Endothelial cell (in vitro differentiated cells): Measurements from ENCODE around the gene PHOX2A. TPM values are rescaled to one million over a fixed set of nuclear protein-coding genes. Genes with fewer than 3 reads are reported as not detected.

Experiments
- DNase-seq: peaks from one replicate; pipeline ENCODE4 v3.0.0; 2021; ENCODE audit warnings: low spot score
- H3K27ac Mint-ChIP-seq: one replicate; pipeline ENCODE4 v1.8.0; 2021; ENCODE audit warnings: mixed read lengths, inconsistent platforms; ENCODE audit not compliant: unreplicated experiment
- H3K27me3 Mint-ChIP-seq: one replicate; pipeline ENCODE4 v1.8.0; 2021; ENCODE audit warnings: mild to moderate bottlenecking, moderate library complexity, mixed read lengths, inconsistent platforms; ENCODE audit not compliant: unreplicated experiment
- H3K36me3 Mint-ChIP-seq: one replicate; pipeline ENCODE4 v1.8.0; 2021; ENCODE audit warnings: mild to moderate bottlenecking, low read depth, mixed read lengths, inconsistent platforms; ENCODE audit not compliant: unreplicated experiment
- H3K4me1 Mint-ChIP-seq: one replicate; pipeline ENCODE4 v1.8.0; 2021; ENCODE audit warnings: mild to moderate bottlenecking, mixed read lengths, inconsistent platforms; ENCODE audit not compliant: unreplicated experiment
- H3K4me3 Mint-ChIP-seq: one replicate; pipeline ENCODE4 v1.8.0; 2021; ENCODE audit warnings: mild to moderate bottlenecking, mixed read lengths, inconsistent platforms; ENCODE audit not compliant: unreplicated experiment
- H3K9me3 Mint-ChIP-seq: one replicate; pipeline ENCODE4 v1.8.0; 2021; ENCODE audit warnings: mixed read lengths, inconsistent platforms; ENCODE audit not compliant: unreplicated experiment
- total RNA-seq: library from RNA; stranded (reverse); fragmentation: NEBNext Ultra II Directional; extraction: Animal tissue kit (Norgen Biotek cat#: 25700); gene quantifications from one replicate; pipeline ENCODE4 v1.2.1, GENCODE V29; 2021; ENCODE audit not compliant: unreplicated experiment
- TF ChIP-seq, protein P1 (sequence below): fragments of 200-600 bp; sonication (generic); IDR thresholded peaks from one replicate; pipeline ENCODE4 v1.5.0; 2021; ENCODE audit warnings: antibody characterized with exemption; ENCODE audit not compliant: unreplicated experiment

PHOX2A gene
- total RNA-seq, 1 donor from 2014 or later = not detected

DNA sequence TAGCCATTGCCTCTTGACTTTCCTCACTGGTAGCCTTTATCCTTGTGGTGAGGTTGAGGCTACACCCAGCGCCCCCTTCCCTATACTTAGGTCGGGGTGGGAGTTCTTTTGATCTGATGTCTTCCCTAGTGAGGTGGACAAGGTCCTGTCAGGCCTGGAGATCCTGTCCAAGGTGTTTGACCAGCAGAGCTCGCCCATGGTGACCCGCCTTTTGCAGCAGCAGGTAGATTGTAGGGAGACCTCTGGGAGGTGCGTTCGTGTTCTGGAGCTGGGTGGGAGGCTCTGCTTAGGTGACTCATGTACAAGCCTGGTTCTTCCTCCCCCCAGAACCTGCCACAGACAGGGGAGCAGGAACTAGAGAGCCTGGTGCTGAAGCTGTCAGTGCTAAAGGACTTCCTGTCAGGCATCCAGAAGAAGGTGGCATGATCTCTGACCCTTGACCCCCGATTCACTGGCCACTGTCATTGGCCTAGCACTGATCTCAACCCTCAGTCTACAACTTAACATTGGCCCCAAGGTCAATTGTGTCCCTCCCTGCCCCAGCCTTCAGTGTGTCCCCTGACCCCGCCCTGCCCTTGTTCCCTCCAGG is 14.5 kb downstream of the PHOX2A start:
- Mint-ChIP-seq H3K27ac (no peak overlapping the region), H3K36me3 (peaks cover 30% of the 10 kb centered on the region), H3K9me3 (no peaks in the 10 kb centered on the region), H3K4me3 (peak overlapping the region; percentile 25), H3K4me1 (peaks cover 12% of the 10 kb centered on the region), H3K27me3 (peaks cover 12% of the 10 kb centered on the region)
- no peak for DNase-seq
- TF ChIP-seq, protein P1, sequence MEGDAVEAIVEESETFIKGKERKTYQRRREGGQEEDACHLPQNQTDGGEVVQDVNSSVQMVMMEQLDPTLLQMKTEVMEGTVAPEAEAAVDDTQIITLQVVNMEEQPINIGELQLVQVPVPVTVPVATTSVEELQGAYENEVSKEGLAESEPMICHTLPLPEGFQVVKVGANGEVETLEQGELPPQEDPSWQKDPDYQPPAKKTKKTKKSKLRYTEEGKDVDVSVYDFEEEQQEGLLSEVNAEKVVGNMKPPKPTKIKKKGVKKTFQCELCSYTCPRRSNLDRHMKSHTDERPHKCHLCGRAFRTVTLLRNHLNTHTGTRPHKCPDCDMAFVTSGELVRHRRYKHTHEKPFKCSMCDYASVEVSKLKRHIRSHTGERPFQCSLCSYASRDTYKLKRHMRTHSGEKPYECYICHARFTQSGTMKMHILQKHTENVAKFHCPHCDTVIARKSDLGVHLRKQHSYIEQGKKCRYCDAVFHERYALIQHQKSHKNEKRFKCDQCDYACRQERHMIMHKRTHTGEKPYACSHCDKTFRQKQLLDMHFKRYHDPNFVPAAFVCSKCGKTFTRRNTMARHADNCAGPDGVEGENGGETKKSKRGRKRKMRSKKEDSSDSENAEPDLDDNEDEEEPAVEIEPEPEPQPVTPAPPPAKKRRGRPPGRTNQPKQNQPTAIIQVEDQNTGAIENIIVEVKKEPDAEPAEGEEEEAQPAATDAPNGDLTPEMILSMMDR = no peak

GRCh38 chr11:72228844-72229231 is 15.1 kb downstream of the PHOX2A start:
- Mint-ChIP-seq H3K9me3 (no peaks in the 10 kb centered on the region), H3K36me3 (peaks cover 24% of the 10 kb centered on the region), H3K27me3 (peaks cover 14% of the 10 kb centered on the region), H3K4me3 (peak overlapping the region; percentile 25), H3K27ac (no peak overlapping the region), H3K4me1 (peaks cover 11% of the 10 kb centered on the region)
- TF ChIP-seq, protein P1 = no peak
- no peak for DNase-seq

DNA sequence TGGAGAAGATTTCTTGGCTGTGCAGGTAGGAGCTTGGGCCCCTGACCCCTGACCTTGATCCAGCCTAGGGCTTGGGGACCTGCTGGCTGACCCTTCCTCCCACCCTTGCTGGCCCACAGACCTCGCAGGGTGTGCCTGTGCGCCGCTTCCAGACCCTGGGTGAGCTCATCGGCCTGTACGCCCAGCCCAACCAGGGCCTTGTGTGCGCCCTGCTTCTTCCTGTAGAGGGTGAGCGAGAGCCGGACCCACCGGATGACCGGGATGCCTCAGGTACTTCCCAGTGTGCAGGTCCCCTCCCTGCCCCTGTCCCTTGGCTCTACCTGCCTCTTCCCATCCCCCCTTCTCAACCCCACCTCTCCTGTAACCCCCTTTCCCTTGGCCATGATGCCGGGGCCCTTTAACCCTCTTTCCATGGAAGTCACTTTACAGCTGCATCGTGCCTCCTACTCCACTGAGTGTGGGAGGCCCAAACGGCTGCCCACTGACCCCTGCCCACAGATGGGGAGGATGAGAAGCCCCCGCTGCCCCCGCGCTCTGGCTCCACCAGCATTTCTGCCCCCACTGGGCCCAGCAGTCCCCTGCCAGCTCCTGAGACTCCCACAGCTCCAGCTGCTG is 15.6 kb downstream of the PHOX2A start:
- peaks cover 11% of the 10 kb centered on the region for H3K27me3 Mint-ChIP-seq
- TF ChIP-seq, protein P1 = no peak
- no peaks in the 10 kb centered on the region for H3K9me3 Mint-ChIP-seq
- H3K36me3 Mint-ChIP-seq = peaks cover 19% of the 10 kb centered on the region
- no peak overlapping the region for H3K27ac Mint-ChIP-seq
- H3K4me1 Mint-ChIP-seq = peaks cover 11% of the 10 kb centered on the region
- no peak for DNase-seq
- no peak overlapping the region for H3K4me3 Mint-ChIP-seq

DNA sequence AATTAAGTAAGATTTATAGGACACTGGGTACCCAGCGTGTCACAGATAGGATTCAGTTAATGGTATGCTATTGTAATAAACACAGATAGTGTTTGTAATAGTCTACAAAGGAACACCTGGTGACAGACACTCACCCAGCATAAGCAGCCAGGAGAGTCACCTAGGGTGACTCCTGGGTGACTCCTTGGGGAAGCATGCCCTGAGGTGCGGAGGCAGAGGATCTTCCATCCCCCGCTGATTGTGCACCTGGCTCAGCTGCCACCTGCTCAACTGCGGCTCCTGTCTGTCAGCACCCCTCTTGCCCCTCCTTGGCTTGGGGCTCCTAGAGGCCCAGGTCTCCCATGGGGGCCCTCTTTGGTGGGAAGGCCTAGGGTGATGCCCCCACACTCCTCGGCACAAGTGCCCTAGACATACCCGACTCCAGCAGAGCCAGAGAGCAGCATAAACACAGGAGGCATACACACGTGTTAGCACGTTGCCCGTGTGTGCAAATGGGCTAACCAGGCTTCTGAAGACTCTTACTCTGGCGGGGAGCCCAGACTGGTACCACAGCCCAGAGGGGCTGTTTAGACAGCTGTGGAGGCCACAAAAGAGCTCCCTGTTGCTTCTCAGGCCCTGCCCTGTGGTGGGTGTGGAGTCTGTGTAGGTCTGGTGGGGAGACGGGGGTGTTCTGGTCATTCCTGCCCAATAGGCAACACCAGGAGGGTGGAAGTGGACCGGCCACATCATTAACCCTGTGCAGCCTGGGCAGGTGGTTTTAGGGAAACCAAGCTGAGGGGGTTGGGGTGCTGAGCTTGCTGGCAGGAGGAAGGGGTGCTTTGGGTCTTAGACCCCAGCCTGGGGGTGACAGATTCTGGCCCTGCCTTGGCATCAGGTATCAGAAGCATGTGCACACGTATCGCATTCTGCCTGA is 16.4 kb downstream of the PHOX2A start:
- H3K9me3 Mint-ChIP-seq = no peaks in the 10 kb centered on the region
- no peak for DNase-seq
- H3K27ac Mint-ChIP-seq = no peak overlapping the region
- peaks cover 10% of the 10 kb centered on the region for H3K27me3 Mint-ChIP-seq
- TF ChIP-seq, protein P1 = no peak
- H3K36me3 Mint-ChIP-seq = peaks cover 18% of the 10 kb centered on the region
- H3K4me1 Mint-ChIP-seq = peaks cover 11% of the 10 kb centered on the region
- H3K4me3 Mint-ChIP-seq = peak overlapping the region; percentile 31
